Astrocyte (in vitro differentiated cells and primary cell): ENCODE measurements around the gene CDH8. TPM values are rescaled to one million over a fixed set of nuclear protein-coding genes. Genes with fewer than 3 reads are reported as not detected.

ENCODE experiments used
- DNase-seq: peaks from one replicate; pipeline ENCODE4 v3.0.0-alpha.2; 2010; ENCODE audit warnings: low read depth
- FAIRE-seq: peaks from 2 replicates; lab custom pipeline; 2011; peaks lifted over from hg19 to GRCh38; lab: Jason Lieb, UNC
- H2AFZ ChIP-seq: 2 replicates; pipeline ENCODE4 v1.6.0; 2012; ENCODE audit warnings: low read depth, low read length, inconsistent platforms
- H3K27ac ChIP-seq: 2 replicates; pipeline ENCODE4 v1.5.1; 2011; ENCODE audit warnings: low read depth, low read length, inconsistent platforms
- H3K27me3 ChIP-seq: 2 replicates; pipeline ENCODE4 v1.6.0; 2011; ENCODE audit warnings: low read length, inconsistent platforms; ENCODE audit not compliant: insufficient read depth
- H3K36me3 ChIP-seq: 2 replicates; pipeline ENCODE4 v1.5.1; 2011; ENCODE audit warnings: low read length, inconsistent platforms; ENCODE audit not compliant: insufficient read depth
- H3K4me1 ChIP-seq: 2 replicates; pipeline ENCODE4 v1.5.1; 2011; ENCODE audit warnings: low read length, inconsistent platforms; ENCODE audit not compliant: insufficient read depth
- H3K4me2 ChIP-seq: 2 replicates; pipeline ENCODE4 v1.6.0; 2012; ENCODE audit warnings: low read length, inconsistent platforms
- H3K4me3 ChIP-seq: 2 replicates; pipeline ENCODE4 v1.5.1; 2011; ENCODE audit warnings: low read depth, mild to moderate bottlenecking, low read length, inconsistent platforms; ENCODE audit not compliant: insufficient read depth
- H3K79me2 ChIP-seq: 2 replicates; pipeline ENCODE4 v1.6.0; 2012; ENCODE audit warnings: mild to moderate bottlenecking, low read length, inconsistent platforms; ENCODE audit not compliant: insufficient read depth
- H3K9ac ChIP-seq: 2 replicates; pipeline ENCODE4 v1.6.0; 2012; ENCODE audit warnings: mild to moderate bottlenecking, low read length, inconsistent platforms
- H3K9me3 ChIP-seq: 2 replicates; pipeline ENCODE4 v1.5.1; 2012; ENCODE audit warnings: low read depth, mild to moderate bottlenecking, low read length, inconsistent platforms; ENCODE audit not compliant: insufficient read depth
- H4K20me1 ChIP-seq: 2 replicates; pipeline ENCODE4 v1.6.0; 2012; ENCODE audit warnings: low read length, inconsistent platforms; ENCODE audit not compliant: insufficient read depth
- H3K27ac Mint-ChIP-seq: one replicate; pipeline ENCODE4 v1.8.0; 2021; ENCODE audit warnings: mild to moderate bottlenecking, mixed read lengths; ENCODE audit not compliant: unreplicated experiment
- H3K27me3 Mint-ChIP-seq: one replicate; pipeline ENCODE4 v1.8.0; 2021; ENCODE audit warnings: low read depth, mixed read lengths; ENCODE audit not compliant: unreplicated experiment
- H3K36me3 Mint-ChIP-seq: one replicate; pipeline ENCODE4 v1.8.0; 2021; ENCODE audit warnings: low read depth, mixed read lengths; ENCODE audit not compliant: unreplicated experiment
- H3K4me1 Mint-ChIP-seq: one replicate; pipeline ENCODE4 v1.8.0; 2021; ENCODE audit warnings: low read depth, mixed read lengths; ENCODE audit not compliant: unreplicated experiment
- H3K4me3 Mint-ChIP-seq: one replicate; pipeline ENCODE4 v1.8.0; 2021; ENCODE audit warnings: mild to moderate bottlenecking, moderate library complexity, mixed read lengths; ENCODE audit not compliant: unreplicated experiment
- H3K9me3 Mint-ChIP-seq: one replicate; pipeline ENCODE4 v1.8.0; 2021; ENCODE audit warnings: mild to moderate bottlenecking, mixed read lengths; ENCODE audit not compliant: unreplicated experiment
- EZH2 ChIP-seq: IDR thresholded peaks from 2 replicates; pipeline ENCODE4 v1.6.1; 2012; ENCODE audit warnings: mild to moderate bottlenecking, low read length, inconsistent platforms; ENCODE audit not compliant: insufficient read depth
- total RNA-seq: library from RNA; stranded (reverse); gene quantifications from 2 replicates; pipeline ENCODE4 v1.2.1, GENCODE V29; 2021
- TF ChIP-seq, protein P1 (sequence below): IDR thresholded peaks from 2 replicates; pipeline ENCODE4 v1.5.1; 2011; ENCODE audit warnings: low read depth, mild to moderate bottlenecking, inconsistent platforms, low read length, moderate library complexity; ENCODE audit not compliant: insufficient read depth

Gene CDH8
- total RNA-seq, 1 donor from 2014 or later = 17.5 TPM

DNA sequence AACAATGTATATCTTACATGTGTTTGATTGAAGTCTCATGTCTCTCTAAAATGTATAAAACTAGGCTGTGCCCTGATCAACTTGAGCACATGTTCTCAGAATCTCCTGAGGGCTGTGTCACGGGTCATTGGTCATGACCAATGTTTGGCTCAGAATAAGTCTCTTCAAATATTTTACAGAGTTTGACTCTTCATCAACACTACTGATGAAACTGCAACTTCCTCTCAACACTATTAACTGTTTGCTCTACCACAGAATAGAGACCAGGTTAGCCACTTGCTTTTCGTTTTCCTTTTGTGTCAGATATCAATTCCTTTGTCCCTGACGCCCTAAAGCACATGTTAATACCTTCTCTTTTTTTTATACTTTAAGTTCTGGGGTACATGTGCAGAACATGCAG, 358.1 kb downstream of the CDH8 start:
- H3K9ac ChIP-seq = no peak overlapping the region
- Mint-ChIP-seq H3K27me3 (no peaks in the 10 kb centered on the region), H3K4me3 (no peak overlapping the region), H3K9me3 (no peaks in the 10 kb centered on the region), H3K4me1 (no peaks in the 10 kb centered on the region), H3K27ac (no peak overlapping the region), H3K36me3 (no peaks in the 10 kb centered on the region)
- no peaks in the 10 kb centered on the region for H3K4me1 ChIP-seq
- H4K20me1 ChIP-seq = no peaks in the 10 kb centered on the region
- H3K27me3 ChIP-seq = no peaks in the 10 kb centered on the region
- H3K36me3 ChIP-seq = no peaks in the 10 kb centered on the region
- no peak overlapping the region for H3K27ac ChIP-seq
- DNase-seq (no peak), FAIRE-seq (no peak)
- no peak for TF ChIP-seq EZH2
- TF ChIP-seq, protein P1, sequence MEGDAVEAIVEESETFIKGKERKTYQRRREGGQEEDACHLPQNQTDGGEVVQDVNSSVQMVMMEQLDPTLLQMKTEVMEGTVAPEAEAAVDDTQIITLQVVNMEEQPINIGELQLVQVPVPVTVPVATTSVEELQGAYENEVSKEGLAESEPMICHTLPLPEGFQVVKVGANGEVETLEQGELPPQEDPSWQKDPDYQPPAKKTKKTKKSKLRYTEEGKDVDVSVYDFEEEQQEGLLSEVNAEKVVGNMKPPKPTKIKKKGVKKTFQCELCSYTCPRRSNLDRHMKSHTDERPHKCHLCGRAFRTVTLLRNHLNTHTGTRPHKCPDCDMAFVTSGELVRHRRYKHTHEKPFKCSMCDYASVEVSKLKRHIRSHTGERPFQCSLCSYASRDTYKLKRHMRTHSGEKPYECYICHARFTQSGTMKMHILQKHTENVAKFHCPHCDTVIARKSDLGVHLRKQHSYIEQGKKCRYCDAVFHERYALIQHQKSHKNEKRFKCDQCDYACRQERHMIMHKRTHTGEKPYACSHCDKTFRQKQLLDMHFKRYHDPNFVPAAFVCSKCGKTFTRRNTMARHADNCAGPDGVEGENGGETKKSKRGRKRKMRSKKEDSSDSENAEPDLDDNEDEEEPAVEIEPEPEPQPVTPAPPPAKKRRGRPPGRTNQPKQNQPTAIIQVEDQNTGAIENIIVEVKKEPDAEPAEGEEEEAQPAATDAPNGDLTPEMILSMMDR = no peak
- no peaks in the 10 kb centered on the region for H3K9me3 ChIP-seq
- H3K79me2 ChIP-seq = no peaks in the 10 kb centered on the region
- H3K4me3 ChIP-seq = no peak overlapping the region
- no peak overlapping the region for H3K4me2 ChIP-seq
- no peak overlapping the region for H2AFZ ChIP-seq

DNA sequence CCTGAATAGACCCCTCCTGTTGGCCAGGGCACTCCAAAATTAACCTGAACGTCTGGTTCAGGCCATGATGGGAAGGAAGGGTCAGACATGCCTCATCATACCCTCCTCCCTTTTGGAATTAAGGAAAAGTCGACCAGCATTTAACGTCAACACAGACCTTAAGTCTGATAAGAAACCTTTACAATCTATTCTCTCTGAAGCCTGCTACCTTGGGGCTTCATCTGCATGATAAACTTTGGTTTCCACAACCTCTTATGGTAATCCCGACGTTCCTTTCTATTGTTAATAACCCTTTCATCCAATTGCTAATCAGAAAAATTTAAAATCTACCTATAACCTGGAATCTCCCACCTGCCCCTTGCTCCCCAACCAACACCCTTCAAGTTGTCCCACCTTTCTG, 358.5 kb downstream of the CDH8 start:
- no peak overlapping the region for H3K27ac Mint-ChIP-seq
- no peaks in the 10 kb centered on the region for H3K4me1 Mint-ChIP-seq
- H3K4me2 ChIP-seq = no peak overlapping the region
- FAIRE-seq = no peak
- no peak for DNase-seq
- no peaks in the 10 kb centered on the region for H3K9me3 Mint-ChIP-seq
- H3K9ac ChIP-seq = no peak overlapping the region
- no peaks in the 10 kb centered on the region for H3K36me3 ChIP-seq
- H3K9me3 ChIP-seq = no peaks in the 10 kb centered on the region
- no peak overlapping the region for H3K4me3 ChIP-seq
- H3K79me2 ChIP-seq = no peaks in the 10 kb centered on the region
- no peaks in the 10 kb centered on the region for H3K4me1 ChIP-seq
- H3K4me3 Mint-ChIP-seq = no peak overlapping the region
- no peaks in the 10 kb centered on the region for H3K27me3 Mint-ChIP-seq
- no peak overlapping the region for H2AFZ ChIP-seq
- no peaks in the 10 kb centered on the region for H3K27me3 ChIP-seq
- H3K27ac ChIP-seq = no peak overlapping the region
- TF ChIP-seq EZH2 = no peak
- TF ChIP-seq, protein P1 = no peak
- no peaks in the 10 kb centered on the region for H3K36me3 Mint-ChIP-seq
- H4K20me1 ChIP-seq = no peaks in the 10 kb centered on the region

DNA sequence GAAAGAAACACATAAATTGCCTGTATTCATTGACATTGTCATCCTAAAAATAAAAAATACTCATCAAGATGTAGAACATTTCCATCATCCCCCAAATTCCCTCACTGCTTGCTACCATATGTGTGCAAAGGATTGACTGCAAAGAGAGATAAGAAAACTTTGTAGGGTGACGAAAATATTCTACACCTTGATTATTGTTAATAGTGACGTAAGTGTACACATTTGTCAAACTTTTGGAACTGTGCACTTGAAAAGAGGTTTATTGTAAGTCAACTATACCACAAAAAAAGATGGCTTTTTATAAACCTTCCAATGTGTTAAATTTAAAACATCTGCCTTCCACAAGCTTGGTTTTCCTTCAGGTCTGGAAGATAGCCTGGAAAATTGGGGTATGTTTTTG, 359.5 kb downstream of the CDH8 start:
- H3K9ac ChIP-seq = no peak overlapping the region
- no peaks in the 10 kb centered on the region for H3K27me3 Mint-ChIP-seq
- DNase-seq = no peak
- H3K4me1 ChIP-seq = no peaks in the 10 kb centered on the region
- H3K4me1 Mint-ChIP-seq = no peaks in the 10 kb centered on the region
- H3K4me3 ChIP-seq = no peak overlapping the region
- H2AFZ ChIP-seq = no peak overlapping the region
- H3K27me3 ChIP-seq = no peaks in the 10 kb centered on the region
- no peaks in the 10 kb centered on the region for H3K36me3 Mint-ChIP-seq
- H3K9me3 Mint-ChIP-seq = no peaks in the 10 kb centered on the region
- no peak for TF ChIP-seq EZH2
- TF ChIP-seq, protein P1 = no peak
- FAIRE-seq = no peak
- H3K79me2 ChIP-seq = no peaks in the 10 kb centered on the region
- no peak overlapping the region for H3K27ac ChIP-seq
- no peaks in the 10 kb centered on the region for H4K20me1 ChIP-seq
- no peak overlapping the region for H3K27ac Mint-ChIP-seq
- no peaks in the 10 kb centered on the region for H3K9me3 ChIP-seq
- no peak overlapping the region for H3K4me3 Mint-ChIP-seq
- no peaks in the 10 kb centered on the region for H3K36me3 ChIP-seq
- no peak overlapping the region for H3K4me2 ChIP-seq
